Activated CD4-positive, alpha-beta T cell treated with anti-CD3 and anti-CD28 coated beads, Interleukin-2, amount 50 U/mL, for 16 hours (primary cell): Measurements from ENCODE around the gene ZIC2.

ENCODE experiments used
- DNase-seq: peaks from one replicate; pipeline ENCODE4 v3.0.0-alpha.2; 2020

ZIC2 gene

DNA sequence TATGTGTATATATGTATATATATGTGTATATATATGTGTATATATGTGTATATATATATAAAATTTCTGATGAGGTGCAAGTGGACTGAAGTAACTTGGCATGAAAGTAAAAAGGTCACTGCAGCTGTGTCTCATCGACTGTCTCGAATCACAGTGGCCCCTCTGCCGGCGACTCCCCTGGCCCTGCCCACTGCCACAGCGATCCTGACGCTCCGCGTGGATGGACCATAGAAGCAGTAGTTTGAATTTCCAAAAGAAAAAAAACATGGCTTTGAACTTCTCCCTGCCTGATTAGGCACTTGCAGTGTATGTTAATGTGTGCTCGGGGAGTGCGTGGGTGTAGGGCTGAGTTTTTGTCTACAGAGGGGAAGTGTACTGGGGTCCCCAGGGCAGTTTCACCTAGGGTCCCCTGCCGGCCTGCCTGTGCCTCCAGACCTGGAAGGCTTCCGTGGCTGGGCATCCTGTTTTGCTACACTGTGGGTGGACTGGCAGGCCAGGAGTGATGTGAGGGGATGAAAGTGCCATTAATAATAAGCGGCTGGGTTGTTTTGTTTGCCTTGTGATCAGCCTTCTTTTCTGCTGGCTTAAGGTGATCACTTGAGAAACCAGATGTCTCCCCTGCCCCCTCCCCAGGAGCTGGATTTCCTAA lies 20.8 kb upstream of the ZIC2 start:
- no peak for DNase-seq

GRCh38 chr13:99961636-99962035 lies 19.9 kb upstream of the ZIC2 start:
- no peak for DNase-seq

- DNase-seq, result no peak
Measured at GRCh38 chr13:99962242-99962641, 19.3 kb upstream of the ZIC2 start.

DNA sequence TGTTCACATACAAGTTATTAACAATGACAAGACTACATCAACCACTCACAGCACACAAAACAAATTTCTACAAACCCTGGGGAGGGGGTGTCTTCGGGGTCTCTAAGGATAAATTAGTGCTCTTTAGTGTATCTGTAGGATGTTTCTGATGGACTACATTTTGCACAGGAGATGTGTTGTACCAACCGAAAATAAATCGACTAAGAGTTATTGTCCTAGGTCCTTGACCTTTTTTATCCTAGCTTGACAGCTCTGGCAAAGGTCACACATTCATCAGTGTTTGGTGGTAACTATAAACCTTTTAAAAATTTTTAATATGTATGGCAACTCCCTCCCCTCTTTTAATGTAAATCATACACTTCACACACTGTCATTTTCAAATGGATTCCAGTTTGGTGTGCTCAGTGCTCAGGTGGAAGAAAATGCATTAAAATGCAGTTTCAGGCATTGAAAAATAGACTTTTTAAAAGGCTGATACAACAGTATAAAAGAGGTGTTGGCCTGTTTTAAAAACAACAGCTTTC lies 17.7 kb upstream of the ZIC2 start:
- no peak for DNase-seq

GRCh38 chr13:99965329-99966000 lies 16.1 kb upstream of the ZIC2 start:
- no peak for DNase-seq

- DNase-seq, result no peak
Measured at GRCh38 chr13:99966064-99966805, 15.3 kb upstream of the ZIC2 start.

DNA sequence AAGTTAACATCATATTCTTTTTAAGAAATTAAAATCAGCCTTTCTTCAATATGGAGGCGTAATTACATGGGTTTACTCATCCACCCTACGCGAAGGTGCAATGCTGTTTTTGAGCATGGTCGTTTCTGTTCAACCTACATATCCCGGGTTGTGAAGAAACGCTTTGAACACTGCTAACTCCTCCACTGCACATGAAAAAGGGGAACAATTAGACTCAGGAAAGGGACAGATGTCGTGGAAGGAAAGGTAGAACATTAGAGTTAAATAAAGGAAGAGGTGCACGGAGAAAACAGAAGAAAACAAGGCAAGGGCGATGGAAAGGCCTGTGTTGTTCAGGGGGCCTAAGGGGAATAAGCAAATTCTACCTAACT lies 14.1 kb upstream of the ZIC2 start:
- no peak for DNase-seq

- no peak for DNase-seq
Measured at GRCh38 chr13:99967869-99968520, 13.6 kb upstream of the ZIC2 start.

GRCh38 chr13:99968521-99969452 lies 12.8 kb upstream of the ZIC2 start:
- no peak for DNase-seq

DNA sequence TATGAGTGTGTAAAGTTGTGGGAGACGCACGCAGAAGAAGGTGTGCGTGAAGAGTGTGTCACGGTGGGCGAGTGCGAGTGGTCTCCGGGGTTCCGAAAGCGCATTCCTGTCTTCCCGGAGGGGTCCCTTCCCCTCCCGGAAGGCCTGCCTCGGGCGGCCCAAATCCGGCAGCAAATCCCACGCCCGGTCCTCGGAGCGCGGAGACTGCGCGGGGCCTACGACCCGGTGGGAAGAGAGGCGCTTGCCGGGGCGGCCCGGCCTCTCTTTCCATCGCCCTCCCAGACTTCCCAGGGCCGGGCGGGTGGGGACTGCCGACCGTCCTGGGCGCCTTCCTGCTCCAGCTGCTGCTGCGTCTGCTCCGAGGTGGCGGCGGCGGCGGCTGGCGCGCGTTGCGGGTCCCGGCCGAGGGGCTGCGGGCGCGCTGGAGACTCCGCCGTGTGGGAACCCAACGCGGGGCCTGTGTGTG lies 12.1 kb upstream of the ZIC2 start:
- DNase-seq, result no peak

DNA sequence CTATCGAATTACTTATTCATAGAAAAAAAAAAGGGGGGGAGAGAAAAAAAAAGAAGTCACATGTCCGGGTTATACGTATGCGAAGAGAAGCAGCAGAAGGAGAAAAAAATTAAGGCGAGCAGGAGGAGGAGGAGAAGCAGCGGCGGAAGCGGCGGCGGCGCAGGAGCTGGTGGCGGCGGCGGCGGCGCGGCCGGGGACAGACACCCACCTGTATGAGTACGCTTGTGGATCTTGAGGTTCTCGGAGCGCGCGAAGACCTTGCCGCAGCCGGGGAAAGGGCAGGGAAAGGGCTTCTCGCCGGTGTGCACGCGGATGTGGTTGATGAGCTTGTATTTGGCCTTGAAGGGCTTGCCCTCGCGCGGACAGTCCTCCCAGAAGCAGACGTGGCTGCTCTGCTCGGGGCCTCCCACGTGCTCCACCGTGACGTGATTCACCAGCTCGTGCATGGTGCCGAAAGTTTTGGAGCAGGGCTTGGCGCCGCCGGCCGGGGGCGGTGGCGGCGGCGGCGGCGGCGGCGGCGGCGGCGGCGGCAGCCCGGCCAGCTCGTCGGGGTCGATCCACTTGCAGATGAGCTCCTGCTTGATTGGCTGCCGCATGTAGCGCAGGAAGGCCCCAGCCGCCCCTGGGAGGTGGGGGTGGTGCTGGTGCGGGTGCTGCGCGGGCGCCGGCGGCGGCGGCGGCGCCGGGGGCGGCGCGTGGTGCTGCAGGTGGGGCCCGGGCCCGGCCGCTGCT lies 11.5 kb upstream of the ZIC2 start:
- DNase-seq, result peak; percentile 23

GRCh38 chr13:99970651-99971575 lies 10.7 kb upstream of the ZIC2 start:
- no peak for DNase-seq

DNA sequence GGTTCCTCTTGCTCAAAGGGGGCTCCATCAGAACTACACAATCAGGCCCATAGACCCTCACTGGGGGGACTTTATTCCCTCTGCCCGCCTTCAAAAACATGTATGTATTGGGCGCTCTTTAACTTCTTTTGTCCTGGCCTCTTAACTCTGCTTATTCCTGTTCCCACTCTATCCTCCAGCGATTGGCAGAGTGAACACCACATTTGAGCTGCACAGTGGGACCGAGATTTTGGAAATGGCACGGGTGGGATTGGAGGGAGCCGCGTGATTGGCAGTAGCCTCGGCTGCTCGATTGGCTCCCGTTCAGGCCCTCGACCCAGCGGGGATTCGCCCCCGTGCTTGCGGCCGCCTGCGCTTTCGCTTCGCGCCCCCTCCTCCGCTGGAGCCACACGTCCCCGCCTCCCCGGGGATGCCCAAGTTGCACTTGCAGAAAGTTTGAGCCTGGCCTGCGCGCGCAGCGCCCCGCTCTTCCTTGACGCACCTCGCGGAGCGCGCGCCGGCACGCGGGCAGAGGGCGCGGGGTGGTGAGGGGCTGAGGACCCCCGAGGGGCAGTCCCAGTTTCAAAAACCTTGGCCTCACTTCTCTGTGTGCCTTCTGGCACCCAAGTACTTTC lies 9.9 kb upstream of the ZIC2 start, which contains the start of gene ZIC5:
Gene ZIC5 (minus strand): TSS at position 192 of the 614 bp plus-strand sequence. CDS start 164 bp downstream, at position 28.
- no peak for DNase-seq

GRCh38 chr13:99972190-99972731 lies 9.3 kb upstream of the ZIC2 start:
- no peak for DNase-seq

DNA sequence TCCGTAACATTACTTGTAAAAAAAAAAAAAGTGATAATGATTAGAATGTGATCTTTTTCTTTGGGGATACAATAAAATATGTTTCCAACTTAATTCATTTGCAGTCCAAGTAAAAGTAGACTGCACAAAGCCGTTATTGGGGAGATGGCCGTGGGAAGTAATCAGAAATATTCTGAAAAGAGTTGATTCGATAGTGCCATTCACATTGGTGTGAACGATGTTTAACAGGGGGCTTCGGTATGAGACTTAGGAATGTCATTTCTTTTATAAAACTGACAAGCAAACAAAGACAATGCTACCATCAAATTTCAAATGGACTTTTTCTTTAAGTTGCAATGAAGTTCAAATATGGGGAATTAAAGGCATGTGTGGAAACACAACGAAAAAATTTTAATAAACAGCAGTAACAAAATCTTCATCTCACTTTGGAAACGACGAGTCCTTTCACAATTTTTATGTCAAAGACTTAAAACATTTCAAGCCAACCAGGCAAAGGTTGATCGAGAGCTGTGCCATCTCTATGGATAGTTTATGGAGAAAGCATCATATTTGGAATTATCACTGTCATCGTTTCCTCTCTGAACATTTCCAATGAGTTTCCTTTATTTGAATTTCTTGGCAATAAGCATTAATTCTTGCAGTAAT lies 8.3 kb upstream of the ZIC2 start:
- DNase-seq, result no peak

DNA sequence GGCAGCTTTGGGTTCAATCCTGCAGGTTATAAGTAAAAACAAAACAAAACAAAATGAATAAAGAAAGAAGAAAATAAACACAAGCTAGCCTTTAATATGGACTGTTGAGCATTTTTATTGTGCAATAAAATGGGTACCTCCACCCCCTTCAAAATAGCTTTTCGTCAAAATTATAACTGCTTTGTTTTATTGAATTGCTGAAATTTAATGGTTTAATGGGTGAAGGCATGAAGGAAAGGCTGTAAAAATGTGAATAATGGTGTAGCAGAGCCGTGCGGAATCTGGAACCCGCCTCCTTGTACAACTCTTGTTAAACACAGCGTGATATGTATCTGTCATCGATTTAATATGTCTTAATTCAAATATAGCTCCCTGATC lies 7.8 kb upstream of the ZIC2 start:
- DNase-seq, result no peak

GRCh38 chr13:99974296-99974938 lies 7.2 kb upstream of the ZIC2 start:
- no peak for DNase-seq

- no peak for DNase-seq
Measured at GRCh38 chr13:99974939-99975561, 6.5 kb upstream of the ZIC2 start.
